A673 (cell line): ENCODE data around the gene MKRN3.

Experiments used
- EZH2 ChIP-seq: fragments of 200-600 bp; sonication (generic); IDR thresholded peaks from 2 replicates; pipeline ENCODE4 v1.6.1; 2017; ENCODE audit warnings: borderline replicate concordance, low read depth, mild to moderate bottlenecking, mixed read lengths, antibody characterized with exemption, low read length; ENCODE audit not compliant: poor library complexity, severe bottlenecking
- TF ChIP-seq, protein P1 (sequence below): fragments of 300-800, 200-600 bp; sonication (generic); conservative IDR thresholded peaks from 2 replicates; pipeline ENCODE4 v1.5.1; 2017; ENCODE audit warnings: low read depth, mild to moderate bottlenecking, antibody characterized with exemption, low read length, moderate library complexity, mixed read lengths

DNA sequence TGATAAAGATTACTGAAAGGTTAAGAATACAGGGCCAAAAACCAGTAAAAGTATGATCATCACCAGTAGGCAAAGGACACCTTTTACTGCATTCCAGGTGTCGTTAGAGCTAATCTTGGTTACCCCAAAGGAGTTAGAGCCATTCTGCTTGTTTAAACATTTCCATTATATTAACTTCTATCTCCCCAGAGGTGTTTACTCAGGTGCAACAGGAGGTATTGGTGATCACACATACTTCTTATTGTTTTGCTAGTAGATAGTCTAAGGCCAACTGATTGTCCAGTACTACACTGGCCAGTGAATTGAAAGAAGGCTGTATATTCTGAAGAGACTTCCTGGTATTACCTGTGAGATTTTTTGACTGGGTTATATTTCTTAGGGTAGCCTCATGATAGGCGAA lies 22.8 kb downstream of the MKRN3 start:
- TF ChIP-seq EZH2 = no peak
- TF ChIP-seq, protein P1, sequence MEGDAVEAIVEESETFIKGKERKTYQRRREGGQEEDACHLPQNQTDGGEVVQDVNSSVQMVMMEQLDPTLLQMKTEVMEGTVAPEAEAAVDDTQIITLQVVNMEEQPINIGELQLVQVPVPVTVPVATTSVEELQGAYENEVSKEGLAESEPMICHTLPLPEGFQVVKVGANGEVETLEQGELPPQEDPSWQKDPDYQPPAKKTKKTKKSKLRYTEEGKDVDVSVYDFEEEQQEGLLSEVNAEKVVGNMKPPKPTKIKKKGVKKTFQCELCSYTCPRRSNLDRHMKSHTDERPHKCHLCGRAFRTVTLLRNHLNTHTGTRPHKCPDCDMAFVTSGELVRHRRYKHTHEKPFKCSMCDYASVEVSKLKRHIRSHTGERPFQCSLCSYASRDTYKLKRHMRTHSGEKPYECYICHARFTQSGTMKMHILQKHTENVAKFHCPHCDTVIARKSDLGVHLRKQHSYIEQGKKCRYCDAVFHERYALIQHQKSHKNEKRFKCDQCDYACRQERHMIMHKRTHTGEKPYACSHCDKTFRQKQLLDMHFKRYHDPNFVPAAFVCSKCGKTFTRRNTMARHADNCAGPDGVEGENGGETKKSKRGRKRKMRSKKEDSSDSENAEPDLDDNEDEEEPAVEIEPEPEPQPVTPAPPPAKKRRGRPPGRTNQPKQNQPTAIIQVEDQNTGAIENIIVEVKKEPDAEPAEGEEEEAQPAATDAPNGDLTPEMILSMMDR = no peak
